DMS 273 treated with DMSO at 0.1 percent for 48 hours (cell line): ENCODE data around the gene FRYL.
"Not testable (repeated sequence)": the region's sequence is repeated elsewhere in the genome, so short reads cannot be mapped to it uniquely, and the experiment has no call there.

Experiments used
- DNase-seq: peaks from one replicate; lab custom pipeline; 2025; lab: John Stamatoyannopoulos, UW

FRYL gene

GRCh38 chr4:48698029-48698971 lies 81.8 kb downstream of the FRYL start:
- DNase-seq, result no peak

- not testable (repeated sequence) for DNase-seq
Observed at GRCh38 chr4:48697516-48697915, 82.6 kb downstream of the FRYL start.

- no peak for DNase-seq
Observed at GRCh38 chr4:48694824-48695223, 85.3 kb downstream of the FRYL start.

- DNase-seq, result no peak
Observed at GRCh38 chr4:48693856-48694574, 86.1 kb downstream of the FRYL start.

- DNase-seq, result no peak
Observed at GRCh38 chr4:48692897-48693296, 87.2 kb downstream of the FRYL start.

DNA sequence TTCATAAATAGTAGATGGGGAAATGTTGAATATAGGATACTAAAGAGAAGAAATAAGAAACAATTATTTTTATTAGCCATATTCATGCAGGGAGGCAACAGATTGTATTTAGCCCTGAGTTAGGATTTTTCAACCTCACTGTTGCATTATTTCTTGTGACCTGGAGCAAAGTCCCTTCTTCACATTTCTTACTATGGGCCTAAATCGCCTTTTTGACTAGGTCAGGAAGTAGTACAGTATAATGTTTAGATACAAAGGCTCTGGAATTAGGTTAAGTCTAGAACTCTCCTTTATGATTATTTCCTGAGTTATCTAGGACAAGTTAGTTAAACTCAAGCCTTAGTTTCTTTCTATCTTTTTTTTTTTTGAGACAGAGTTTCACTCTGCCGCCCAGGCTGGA lies 88.0 kb downstream of the FRYL start:
- no peak for DNase-seq

DNA sequence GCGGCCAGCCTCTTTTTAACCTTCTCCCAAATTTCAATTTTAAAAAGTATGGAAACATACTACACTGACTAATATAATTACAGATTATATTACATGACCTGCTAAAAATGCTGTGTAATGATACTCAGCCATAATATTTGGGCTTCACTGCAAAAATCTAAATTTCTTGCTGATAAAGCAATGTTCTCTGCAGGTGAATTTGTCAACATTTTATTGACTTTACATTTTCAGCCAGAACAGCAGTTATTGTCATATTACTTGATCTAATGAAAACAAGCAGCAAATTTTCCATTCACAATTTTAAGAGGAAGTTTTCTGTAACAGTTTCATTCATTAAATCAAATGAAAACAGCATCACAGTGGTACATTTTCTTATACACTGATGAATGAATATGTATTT lies 91.1 kb downstream of the FRYL start:
- no peak for DNase-seq

GRCh38 chr4:48687313-48688051 lies 92.6 kb downstream of the FRYL start:
- peak; percentile 10 for DNase-seq

- no peak for DNase-seq
Observed at GRCh38 chr4:48686369-48686768, 93.7 kb downstream of the FRYL start.

DNA sequence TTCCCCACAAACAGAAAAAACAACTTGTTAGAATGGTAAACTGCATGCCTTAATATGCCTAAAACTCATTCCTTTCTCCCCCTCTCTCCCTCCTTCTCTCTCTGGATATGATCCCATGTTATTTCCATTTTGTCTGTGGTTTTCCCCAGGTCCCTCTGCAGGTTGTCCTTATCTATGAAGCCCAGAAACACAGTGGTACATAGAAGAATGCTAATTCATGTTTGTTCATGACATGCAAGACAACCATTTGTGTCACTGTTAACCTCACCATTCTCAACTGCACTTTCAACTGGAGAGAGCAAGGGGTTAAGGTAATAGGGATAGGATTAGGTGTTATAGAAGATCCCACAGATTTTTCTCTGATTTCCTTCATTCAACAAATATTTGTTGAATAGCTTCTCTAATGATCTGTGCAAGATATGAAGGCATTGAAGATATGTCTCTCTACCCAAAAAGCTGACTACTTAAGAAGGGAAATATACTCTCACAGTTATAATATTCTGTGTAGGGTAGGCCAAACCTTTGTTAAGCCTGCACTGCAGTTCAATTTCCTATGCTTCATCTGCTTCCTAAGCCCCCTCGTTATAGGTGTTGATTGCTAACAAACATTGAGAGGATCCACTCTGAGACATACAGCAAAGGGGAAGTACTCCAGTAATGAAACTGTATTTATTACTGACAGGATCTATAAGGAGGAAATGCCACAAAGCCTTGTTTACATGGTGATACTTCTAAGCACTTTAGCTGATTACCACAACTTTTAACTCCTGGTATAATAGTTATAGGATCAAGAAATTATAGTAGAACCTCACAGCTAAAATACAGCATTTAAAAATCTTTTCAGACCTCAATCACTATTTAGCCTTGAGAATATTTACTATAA lies 96.1 kb downstream of the FRYL start:
- no peak for DNase-seq

DNA sequence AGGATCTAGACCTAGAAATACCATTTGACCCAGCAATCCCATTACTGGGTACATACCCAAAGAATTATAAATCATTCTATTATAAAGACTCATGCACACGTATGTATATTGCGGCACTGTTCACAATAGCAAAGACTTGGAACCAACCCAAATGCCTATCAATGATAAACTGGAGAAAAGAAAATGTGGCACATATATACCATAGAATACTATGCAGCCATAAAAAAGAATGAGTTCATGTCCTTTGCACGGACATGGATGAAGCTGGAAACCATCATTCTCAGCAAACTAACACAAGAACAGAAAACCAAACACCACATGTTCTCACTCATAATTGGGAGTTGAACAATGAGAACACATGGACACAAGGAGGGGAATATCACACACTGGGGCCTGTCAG lies 97.2 kb downstream of the FRYL start:
- not testable (repeated sequence) for DNase-seq

DNA sequence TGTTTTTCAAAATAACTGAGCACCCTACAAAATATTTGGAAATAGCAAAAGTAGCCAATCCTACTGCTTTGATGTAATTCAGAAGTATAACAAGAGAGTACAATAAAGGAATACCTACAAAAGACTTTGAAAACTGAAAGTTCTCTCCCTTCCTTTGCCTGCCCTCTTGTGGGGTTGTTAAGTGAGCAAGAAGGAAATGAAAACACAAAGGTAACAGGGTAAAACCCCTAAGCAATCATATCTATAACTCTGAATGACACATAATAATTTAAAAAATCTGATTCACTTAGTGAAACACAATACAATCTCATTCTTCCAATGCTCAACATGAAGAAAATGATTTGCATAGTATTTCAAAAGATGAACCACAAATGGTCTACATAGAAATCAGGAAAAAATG lies 98.2 kb downstream of the FRYL start:
- DNase-seq, result no peak

GRCh38 chr4:48680848-48681568 lies 99.1 kb downstream of the FRYL start:
- no peak for DNase-seq

DNA sequence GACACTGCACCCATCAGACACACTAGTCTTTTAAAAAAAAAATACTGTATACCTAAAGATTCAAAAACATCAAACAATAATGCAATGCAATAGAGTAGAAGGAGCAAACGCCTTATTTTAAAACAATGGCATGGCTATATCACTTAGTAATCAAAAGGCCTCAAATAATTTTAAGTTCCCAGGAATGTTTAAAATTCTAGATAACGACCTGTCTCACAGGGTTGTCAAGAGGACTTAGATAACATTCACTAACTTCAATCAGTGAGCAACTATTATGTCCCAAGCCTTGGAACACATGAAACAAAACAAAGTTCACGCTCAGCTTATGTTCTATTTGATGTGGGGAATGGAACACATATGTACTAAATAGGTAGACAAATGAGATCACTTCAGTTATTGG lies 106.5 kb downstream of the FRYL start:
- DNase-seq, result no peak

DNA sequence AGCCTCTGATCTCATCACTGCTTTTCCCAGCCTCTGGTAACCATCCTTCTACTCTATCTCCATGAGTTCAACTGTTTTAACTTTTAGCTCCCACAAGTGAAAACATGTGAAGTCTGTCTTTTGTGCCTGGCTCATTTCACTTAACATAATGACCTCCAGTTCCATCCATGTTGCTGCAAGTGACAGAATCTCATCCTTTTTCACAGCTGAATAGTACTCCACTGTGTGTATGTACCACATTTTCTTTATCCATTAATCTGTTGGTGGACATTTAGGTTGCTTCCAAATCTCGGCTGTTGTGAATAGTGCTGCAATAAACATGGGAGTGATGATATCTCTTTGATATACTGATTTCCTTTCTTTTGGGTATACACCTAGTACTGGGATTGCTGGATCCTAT lies 109.5 kb downstream of the FRYL start:
- DNase-seq, result no peak

DNA sequence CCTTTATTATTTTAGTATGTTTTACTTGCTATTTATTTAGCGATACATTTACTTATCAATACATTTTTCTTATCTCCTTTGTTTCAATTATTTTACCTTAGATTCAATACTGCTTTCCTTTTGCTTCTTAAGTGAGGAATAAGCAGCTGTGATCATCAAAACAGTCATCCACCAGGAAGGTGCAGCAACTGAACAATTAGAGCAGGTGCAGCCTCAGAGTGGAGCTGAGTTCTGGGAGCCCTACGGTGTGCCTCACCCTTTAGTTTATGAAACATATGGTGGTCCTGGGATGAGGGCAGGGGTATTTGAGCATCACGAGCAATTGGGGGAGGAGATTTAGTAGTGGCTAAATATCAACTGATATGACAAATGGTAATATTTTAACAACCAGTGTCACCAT lies 111.0 kb downstream of the FRYL start:
- DNase-seq, result no peak

GRCh38 chr4:48668254-48669017 lies 111.6 kb downstream of the FRYL start:
- DNase-seq, result no peak

- DNase-seq, result no peak
Observed at GRCh38 chr4:48667148-48667547, 112.9 kb downstream of the FRYL start.

GRCh38 chr4:48665555-48666186 lies 114.4 kb downstream of the FRYL start:
- no peak for DNase-seq

DNA sequence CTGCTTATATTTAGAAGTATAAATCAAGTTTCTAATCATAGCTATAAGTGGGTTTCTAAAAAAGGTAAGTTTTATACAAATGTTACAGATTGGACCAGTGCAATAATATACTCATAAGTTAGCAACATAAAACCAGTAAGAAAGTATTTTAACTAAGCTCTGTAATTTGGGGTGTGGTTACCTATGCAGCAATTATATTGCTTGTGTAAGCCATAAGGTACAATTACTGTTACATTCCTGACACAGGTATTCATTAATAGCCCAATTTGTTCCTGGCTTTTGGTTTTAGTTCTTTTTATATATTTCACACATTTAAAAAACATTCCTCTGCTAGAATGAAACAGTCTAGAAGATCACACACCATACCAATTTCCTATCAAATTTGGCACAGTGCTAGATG lies 115.1 kb downstream of the FRYL start:
- DNase-seq, result no peak
